GM19099 (cell line): Measurements from ENCODE around the gene DDX54.

Source experiments
- POLR2A ChIP-seq: IDR thresholded peaks from 3 replicates; pipeline ENCODE4 v1.6.1; 2011; ENCODE audit warnings: low read depth; ENCODE audit not compliant: insufficient read length; ENCODE audit errors: extremely low read depth

DDX54 gene

DNA sequence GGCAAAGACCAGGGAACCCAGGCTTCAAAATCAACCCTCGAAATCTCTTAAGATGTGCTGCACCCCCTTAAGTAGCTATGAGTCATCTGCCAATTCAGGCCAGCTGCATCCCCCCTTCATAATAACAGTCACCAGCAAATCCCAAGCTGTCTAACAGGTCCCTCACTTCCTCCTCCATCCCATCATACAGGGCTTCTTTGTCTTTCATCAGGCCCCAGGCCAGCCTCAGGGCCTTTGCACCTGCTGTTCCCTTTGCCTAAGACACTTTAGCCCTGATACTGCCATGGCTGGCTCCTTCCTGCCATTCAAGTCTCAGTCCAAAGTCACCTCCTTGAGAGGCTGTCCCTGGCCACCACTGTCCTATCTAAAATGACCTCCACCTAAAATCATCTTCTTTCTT is 53.7 kb downstream of the DDX54 start:
- no peak for TF ChIP-seq POLR2A

DNA sequence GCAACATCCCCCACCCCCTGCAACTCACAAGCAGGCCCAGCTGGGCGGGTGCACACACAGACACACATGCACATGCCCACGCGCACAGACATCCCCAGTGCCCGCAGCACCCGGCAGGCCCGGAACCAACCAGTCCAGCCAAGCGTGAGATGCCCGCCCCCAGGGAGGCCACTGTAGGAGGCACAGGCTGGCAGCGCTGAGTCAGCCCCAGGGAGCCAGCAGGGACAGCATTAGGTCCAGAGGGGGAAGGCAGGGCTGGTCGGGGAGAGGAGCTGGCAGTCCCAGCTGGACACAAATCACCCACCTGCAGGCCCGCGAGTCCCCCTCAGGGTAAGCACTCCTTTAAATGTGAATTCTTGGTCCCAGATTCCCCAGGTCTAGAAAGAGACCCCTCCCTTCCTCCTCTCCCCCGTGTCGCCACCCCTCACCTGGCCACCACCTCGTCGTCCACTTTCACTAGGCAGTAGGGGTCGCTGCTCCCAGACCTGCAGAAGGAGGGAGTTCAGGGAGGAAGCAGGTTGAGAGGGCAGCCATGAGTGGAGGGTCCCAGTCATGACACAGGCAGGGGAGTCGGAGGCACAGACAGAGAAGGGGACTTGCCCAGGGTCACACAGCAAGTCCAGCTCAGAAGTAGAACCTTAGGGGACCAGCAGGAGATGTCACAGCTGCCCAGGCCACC is 54.7 kb downstream of the DDX54 start:
- TF ChIP-seq POLR2A = no peak

DNA sequence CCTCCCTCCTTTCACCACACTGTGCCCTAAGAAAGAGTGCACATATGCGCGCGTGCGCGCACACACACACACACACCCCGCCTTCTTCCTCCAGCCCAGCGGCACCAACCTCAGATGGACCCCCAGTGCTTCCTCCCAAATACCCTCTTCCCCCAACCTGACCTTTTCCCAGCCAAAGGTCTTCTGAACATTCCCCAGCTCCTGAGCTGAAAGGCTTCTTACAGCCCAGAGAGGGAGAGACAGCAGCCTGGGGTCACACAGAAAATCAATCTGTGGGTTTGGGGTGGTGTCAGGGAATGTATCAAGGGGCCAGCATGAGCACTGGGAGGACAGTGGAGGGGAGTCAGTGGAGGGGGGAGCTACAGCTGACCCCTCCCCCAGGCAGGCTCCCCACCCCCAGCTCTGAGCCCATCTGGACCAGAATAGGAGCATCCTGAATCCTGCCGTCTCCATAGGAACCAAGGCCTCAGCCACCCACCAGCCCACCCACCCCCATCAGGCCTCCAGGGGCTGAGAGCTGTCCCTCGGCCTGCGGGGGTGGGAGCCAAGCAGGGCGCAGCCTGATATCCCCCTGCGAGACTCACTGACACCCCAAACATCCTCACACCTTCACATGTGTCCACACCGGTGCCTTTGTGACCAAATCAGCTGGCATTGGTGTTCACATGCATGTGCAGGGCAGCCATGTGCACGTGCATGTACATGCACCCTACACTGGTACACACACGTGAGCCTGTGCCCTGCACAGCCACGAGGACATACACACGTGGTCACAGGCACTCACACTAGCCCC is 55.4 kb downstream of the DDX54 start:
- TF ChIP-seq POLR2A = no peak

DNA sequence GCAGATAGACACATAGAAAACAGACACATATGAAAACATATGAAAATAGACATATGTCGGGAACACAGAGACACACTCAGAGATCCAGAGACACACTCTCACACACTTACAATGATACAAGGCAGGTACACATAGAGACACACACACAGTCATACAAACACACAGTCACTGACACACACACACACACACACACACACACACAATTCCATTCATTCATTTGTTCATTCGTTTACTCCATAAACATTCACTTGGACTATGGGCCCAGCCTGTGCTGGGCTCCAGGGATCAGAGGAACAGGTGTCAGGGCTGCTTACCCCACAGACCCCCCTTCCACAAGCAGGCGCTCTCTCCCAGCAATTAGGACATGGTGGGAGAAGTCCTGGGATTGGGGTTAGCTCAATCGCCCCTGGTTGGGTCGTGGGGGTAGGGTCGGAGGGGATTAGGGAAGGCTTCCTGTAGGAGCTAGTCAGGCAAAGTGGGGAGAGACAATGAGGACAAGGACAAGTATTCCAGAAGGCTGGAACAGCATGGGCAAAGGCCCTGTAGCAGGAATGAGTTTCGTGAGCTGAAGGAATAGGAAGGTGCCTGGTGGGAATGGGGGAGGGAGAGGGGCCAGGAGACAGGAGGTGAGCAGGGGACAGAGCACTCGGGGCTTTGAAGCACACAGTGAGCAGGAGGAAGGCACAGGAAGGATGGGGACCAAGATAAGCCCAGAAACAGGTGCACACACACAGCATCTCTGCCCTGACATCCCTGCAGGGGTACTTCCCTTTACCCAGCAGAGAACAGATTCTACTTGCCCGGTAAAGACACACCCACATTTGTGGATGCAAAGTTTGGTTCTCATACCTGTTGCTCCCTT is 56.2 kb downstream of the DDX54 start:
- TF ChIP-seq POLR2A = no peak

DNA sequence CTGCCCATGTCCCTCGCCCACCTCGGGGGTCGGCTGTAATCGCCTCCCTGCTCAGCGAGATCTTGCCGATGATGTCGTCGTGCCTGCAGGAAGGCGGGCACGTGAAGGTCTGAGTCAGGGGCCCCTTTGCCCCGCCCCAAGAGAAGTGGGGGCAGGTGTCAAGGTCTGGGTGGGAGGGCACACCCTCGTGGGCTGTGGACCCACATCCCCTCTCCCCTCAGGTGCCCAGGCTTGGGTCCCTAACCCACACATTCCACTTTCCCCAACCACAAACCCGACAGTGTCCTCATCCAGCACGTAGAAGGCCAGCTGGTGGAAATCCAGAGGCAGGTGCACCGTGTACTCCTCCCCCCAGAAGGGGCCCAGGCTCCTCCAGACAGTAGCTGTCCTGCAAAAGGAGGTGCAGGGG is 57.5 kb downstream of the DDX54 start:
- TF ChIP-seq POLR2A = no peak

GRCh38 chr12:113120670-113121370 is 64.5 kb downstream of the DDX54 start:
- TF ChIP-seq POLR2A = no peak

DNA sequence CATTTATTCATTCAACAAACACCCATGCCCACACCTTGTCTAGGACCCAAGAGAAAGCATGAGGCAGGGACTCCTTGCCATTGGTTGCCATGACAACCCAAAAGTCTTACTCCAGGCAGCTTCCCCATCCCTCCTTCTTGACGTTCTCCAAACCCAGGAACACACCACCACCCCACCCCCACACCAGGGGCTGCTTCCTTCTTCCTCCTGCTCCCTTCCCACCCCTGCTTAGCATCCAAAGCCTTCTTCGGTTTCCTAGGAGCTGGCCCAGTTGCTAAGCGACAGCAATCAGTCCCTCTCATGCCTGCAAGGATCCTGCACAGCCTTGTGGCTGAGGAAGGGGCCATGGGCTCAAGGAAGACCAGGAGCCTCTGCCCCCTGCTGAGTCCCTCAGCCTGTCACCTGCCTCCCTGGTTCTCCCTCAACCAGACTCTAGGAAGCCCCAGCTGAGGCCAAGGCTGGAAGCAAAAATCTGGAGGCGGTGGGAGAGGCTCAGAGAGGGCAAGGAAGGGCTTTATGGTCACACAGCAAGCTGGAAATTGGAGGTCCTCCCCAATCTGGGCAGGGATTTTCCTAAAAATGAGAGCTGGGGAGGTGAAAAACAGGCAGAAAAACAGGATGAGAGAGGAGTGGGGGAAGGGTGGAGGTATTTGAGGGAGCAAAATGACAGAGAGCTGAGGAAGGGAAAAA is 65.2 kb downstream of the DDX54 start:
- no peak for TF ChIP-seq POLR2A

DNA sequence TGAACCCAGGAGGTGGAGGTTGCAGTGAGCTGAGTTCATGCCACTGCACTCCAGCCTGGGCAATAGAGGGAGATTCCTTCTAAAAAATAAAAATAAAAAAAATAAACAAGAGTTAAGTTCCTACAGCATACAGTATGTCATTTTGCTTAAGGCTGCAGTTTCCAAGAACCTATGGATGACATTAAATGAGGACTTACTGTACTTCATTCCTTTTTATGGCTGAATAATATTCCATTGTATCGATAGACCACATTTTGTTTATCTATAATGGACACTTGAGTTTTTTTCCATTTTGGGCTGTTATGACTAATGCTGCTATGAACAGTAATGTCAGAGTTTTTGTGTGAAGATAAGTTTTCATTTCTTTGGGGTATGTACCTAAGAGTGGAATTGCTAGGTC is 67.1 kb downstream of the DDX54 start:
- no peak for TF ChIP-seq POLR2A

DNA sequence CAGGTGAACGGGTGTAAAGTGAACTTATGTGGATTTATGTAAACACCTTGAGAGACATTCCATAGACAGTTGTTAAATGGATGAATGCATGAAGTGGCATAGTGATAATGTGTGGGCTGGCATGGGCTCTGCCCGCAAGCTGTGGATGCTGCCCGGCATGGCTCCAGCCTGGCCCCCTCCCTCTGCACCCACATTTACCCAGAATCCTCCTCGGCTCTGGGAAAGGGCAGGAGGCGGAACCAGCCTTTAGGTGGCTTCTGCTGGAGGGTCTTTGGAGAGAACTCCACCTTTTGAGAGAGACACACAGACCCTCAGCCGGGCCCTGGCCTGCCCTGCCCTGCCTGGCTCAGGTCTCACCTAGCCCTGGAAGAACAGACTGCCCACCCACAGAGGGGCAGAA is 68.4 kb downstream of the DDX54 start:
- no peak for TF ChIP-seq POLR2A

- no peak for TF ChIP-seq POLR2A
Measured at GRCh38 chr12:113115455-113116126, 69.7 kb downstream of the DDX54 start.

GRCh38 chr12:113114447-113115178 is 70.7 kb downstream of the DDX54 start:
- TF ChIP-seq POLR2A = no peak

- no peak for TF ChIP-seq POLR2A
Measured at GRCh38 chr12:113113397-113113796, 71.9 kb downstream of the DDX54 start.

- no peak for TF ChIP-seq POLR2A
Measured at GRCh38 chr12:113112043-113112899, 73.0 kb downstream of the DDX54 start.

- no peak for TF ChIP-seq POLR2A
Measured at GRCh38 chr12:113111247-113111646, 74.0 kb downstream of the DDX54 start.
